A673 (cell line): ENCODE results near the gene DENND11. TPM values are rescaled to one million over a fixed set of nuclear protein-coding genes. Genes with fewer than 3 reads are reported as not detected.

ENCODE experiments used
- BruUV-seq: library from RNA; stranded (reverse); fragments of 400-500 nt; replicated peaks from 2 replicates; lab custom pipeline; 2021; lab: Mats Ljungman, UMichigan
- CTCF ChIA-PET: fragments of 300-600 bp; sonication (Branson Sonifier 250); formaldehyde crosslinking; loops from one replicate; lab custom pipeline; 2022; ENCODE audit warnings: antibody characterized with exemption; lab: Charles Lee
- POLR2A ChIA-PET: fragments of 300-600 bp; sonication (Branson Sonifier 250); formaldehyde crosslinking; loops from one replicate; lab custom pipeline; 2022; ENCODE audit warnings: antibody characterized with exemption; ENCODE audit not compliant: low non-redundant PET; lab: Charles Lee
- DNase-seq: peaks from one replicate; pipeline ENCODE4 v3.0.0-alpha.2; 2015; ENCODE audit warnings: low spot score
- H3K27ac ChIP-seq: fragments of 200-600 bp; sonication (generic); 2 replicates; pipeline ENCODE4 v1.5.1; 2016; ENCODE audit warnings: mixed run types, low read depth, mild to moderate bottlenecking, mixed read lengths, antibody characterized with exemption, low read length; ENCODE audit not compliant: poor library complexity, severe bottlenecking
- H3K27me3 ChIP-seq: fragments of 200-600 bp; sonication (generic); replicated peaks from 2 replicates; pipeline ENCODE4 v1.6.1; 2017; ENCODE audit warnings: mixed run types, low read depth, mild to moderate bottlenecking, mixed read lengths, antibody characterized with exemption, low read length; ENCODE audit not compliant: insufficient read depth, poor library complexity
- H3K36me3 ChIP-seq: fragments of 200-600 bp; sonication (generic); 2 replicates; pipeline ENCODE4 v1.6.1; 2016; ENCODE audit warnings: mixed run types, mild to moderate bottlenecking, mixed read lengths, antibody characterized with exemption, low read length; ENCODE audit not compliant: insufficient read depth, poor library complexity, severe bottlenecking
- H3K4me1 ChIP-seq: fragments of 200-600 bp; sonication (generic); 2 replicates; pipeline ENCODE4 v1.6.1; 2017; ENCODE audit warnings: mixed run types, mild to moderate bottlenecking, mixed read lengths, antibody characterized with exemption, low read length; ENCODE audit not compliant: insufficient read depth, poor library complexity, severe bottlenecking
- H3K4me3 ChIP-seq: fragments of 200-600 bp; sonication (generic); 2 replicates; pipeline ENCODE4 v1.5.1; 2016; ENCODE audit warnings: low read depth, mixed run types, mild to moderate bottlenecking, mixed read lengths, low read length; ENCODE audit not compliant: poor library complexity, severe bottlenecking
- H3K9me3 ChIP-seq: fragments of 200-600 bp; sonication (generic); 2 replicates; pipeline ENCODE4 v1.6.1; 2016; ENCODE audit warnings: mixed run types, low read depth, mild to moderate bottlenecking, mixed read lengths, antibody characterized with exemption, low read length; ENCODE audit not compliant: poor library complexity, severe bottlenecking
- CTCF ChIP-seq: fragments of 300-800, 200-600 bp; sonication (generic); conservative IDR thresholded peaks from 2 replicates; pipeline ENCODE4 v1.5.1; 2017; ENCODE audit warnings: low read depth, mild to moderate bottlenecking, antibody characterized with exemption, low read length, moderate library complexity, mixed read lengths
- EZH2 ChIP-seq: fragments of 200-600 bp; sonication (generic); IDR thresholded peaks from 2 replicates; pipeline ENCODE4 v1.6.1; 2017; ENCODE audit warnings: borderline replicate concordance, low read depth, mild to moderate bottlenecking, mixed read lengths, antibody characterized with exemption, low read length; ENCODE audit not compliant: poor library complexity, severe bottlenecking
- intact Hi-C: fragments of 100-400 bp; cut with micrococcal nuclease; formaldehyde crosslinking; loops from one replicate; pipeline ENCODE4 v1.10.0; 2022; ENCODE audit not compliant: unreplicated experiment
- total RNA-seq: library from RNA; stranded (reverse); gene quantifications from 2 replicates; pipeline ENCODE4 v1.2.3, GENCODE V29; 2021

The DENND11 gene
- total RNA-seq, 1 experiment from 2014 or later, result 11.9 TPM

- no peak for DNase-seq
- no TSS peak for BruUV-seq
- Histone ChIP-seq H3K27me3 (no peaks in the 10 kb centered on the region), H3K9me3 (no peaks in the 10 kb centered on the region), H3K27ac (no peak overlapping the region), H3K36me3 (no peaks in the 10 kb centered on the region), H3K4me1 (peaks cover 6% of the 10 kb centered on the region), H3K4me3 (no peak overlapping the region)
- ChIA-PET POLR2A (no interaction called here), CTCF (no interaction called here)
- intact Hi-C loops, result loop anchor here (5.0 kb wide), 1 partner anchor 34 kb away; the partner anchor contains the start of gene SSBP1
- TF ChIP-seq EZH2, result no peak
- TF ChIP-seq CTCF, result no peak
These were observed 926 bp upstream of the DENND11 start for GRCh38 chr7:141702892-141703291.

- TF ChIP-seq CTCF (no peak), EZH2 (no peak)
- peak overlapping the region; percentile 87 for H3K4me3 ChIP-seq
- DNase-seq, result peak; percentile 57
- POLR2A ChIA-PET, result no interaction called here
- intact Hi-C loops, result loop anchor here (5.0 kb wide), 1 partner anchor 36 kb away; the partner anchor contains the start of gene SSBP1
- peak overlapping the region; percentile 61 for H3K27ac ChIP-seq
- no peaks in the 10 kb centered on the region for H3K27me3 ChIP-seq
- no peaks in the 10 kb centered on the region for H3K36me3 ChIP-seq
- H3K4me1 ChIP-seq, result peaks cover 6% of the 10 kb centered on the region
- CTCF ChIA-PET, result no interaction called here
- H3K9me3 ChIP-seq, result no peaks in the 10 kb centered on the region
- no TSS peak for BruUV-seq
These were observed 398 bp downstream of the DENND11 start for GRCh38 chr7:141701489-141702046.

- BruUV-seq, result no TSS peak
- no peak for DNase-seq
- TF ChIP-seq CTCF (no peak), EZH2 (no peak)
- no peaks in the 10 kb centered on the region for H3K27me3 ChIP-seq
- no peaks in the 10 kb centered on the region for H3K9me3 ChIP-seq
- peaks cover 6% of the 10 kb centered on the region for H3K4me1 ChIP-seq
- intact Hi-C loops, result loop anchor here (5.0 kb wide), 1 partner anchor 36 kb away; the partner anchor contains the start of gene SSBP1
- no peak overlapping the region for H3K27ac ChIP-seq
- CTCF ChIA-PET, result no interaction called here
- POLR2A ChIA-PET, result no interaction called here
- H3K36me3 ChIP-seq, result no peaks in the 10 kb centered on the region
- H3K4me3 ChIP-seq, result peak overlapping the region; percentile 87
These were observed 1.1 kb downstream of the DENND11 start for GRCh38 chr7:141700848-141701371.
